Fibroblast of pulmonary artery (primary cell): Measurements from ENCODE around the gene MTMR3.

Source experiments
- DNase-seq: peaks from one replicate; pipeline ENCODE4 v3.0.0-alpha.2; 2010; ENCODE audit warnings: low read depth
- H3K4me3 ChIP-seq: replicated peaks from 2 replicates; pipeline ENCODE4 v1.5.1; 2011; ENCODE audit warnings: low read depth, mild to moderate bottlenecking, control low read depth, low read length, moderate library complexity
- TF ChIP-seq, protein P1 (sequence below): IDR thresholded peaks from 2 replicates; pipeline ENCODE4 v1.5.1; 2011; ENCODE audit warnings: mild to moderate bottlenecking, control low read depth, low read length, inconsistent platforms; ENCODE audit errors: missing control alignments

Gene MTMR3

DNA sequence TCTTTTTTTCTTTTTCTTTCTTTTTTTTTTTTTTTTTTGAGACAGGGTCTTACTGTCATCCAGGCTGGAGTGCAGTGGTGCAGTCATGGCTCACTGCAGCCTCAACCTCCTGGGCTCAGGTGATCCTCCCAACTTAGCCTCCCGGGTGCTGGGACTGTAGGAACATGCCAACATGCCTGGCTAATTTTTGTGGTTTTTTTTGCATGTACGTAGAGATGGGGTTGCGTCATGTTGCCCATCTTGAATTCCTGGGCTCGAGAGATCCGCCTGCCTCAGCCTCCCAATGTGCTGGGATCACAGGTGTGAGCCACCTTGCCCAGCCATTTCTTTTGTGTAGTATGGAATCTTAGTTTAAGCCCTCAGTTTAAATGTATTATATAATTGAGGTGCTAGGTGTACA, 20.4 kb downstream of the MTMR3 start:
- no peak for DNase-seq
- H3K4me3 ChIP-seq, result no peak overlapping the region
- TF ChIP-seq, protein P1, sequence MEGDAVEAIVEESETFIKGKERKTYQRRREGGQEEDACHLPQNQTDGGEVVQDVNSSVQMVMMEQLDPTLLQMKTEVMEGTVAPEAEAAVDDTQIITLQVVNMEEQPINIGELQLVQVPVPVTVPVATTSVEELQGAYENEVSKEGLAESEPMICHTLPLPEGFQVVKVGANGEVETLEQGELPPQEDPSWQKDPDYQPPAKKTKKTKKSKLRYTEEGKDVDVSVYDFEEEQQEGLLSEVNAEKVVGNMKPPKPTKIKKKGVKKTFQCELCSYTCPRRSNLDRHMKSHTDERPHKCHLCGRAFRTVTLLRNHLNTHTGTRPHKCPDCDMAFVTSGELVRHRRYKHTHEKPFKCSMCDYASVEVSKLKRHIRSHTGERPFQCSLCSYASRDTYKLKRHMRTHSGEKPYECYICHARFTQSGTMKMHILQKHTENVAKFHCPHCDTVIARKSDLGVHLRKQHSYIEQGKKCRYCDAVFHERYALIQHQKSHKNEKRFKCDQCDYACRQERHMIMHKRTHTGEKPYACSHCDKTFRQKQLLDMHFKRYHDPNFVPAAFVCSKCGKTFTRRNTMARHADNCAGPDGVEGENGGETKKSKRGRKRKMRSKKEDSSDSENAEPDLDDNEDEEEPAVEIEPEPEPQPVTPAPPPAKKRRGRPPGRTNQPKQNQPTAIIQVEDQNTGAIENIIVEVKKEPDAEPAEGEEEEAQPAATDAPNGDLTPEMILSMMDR, result no peak

DNA sequence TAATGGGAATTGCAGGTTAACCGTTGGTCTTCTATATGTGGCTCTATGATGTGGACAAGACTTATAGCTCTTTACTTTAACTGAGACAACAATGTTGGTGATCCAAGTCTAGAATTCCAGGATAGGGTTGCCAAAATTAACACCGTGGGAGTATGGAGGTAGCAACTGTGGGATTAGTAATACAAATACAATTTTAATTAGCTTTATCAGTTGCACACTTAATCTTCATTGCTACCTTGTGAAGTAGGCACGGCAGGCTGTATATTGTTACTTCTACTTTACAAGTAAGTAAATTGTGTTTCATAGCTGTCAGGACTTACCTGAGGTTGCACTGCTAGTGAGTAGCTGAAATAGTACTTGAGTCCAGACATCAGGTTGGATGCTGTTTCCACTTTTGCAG, 21.0 kb downstream of the MTMR3 start:
- DNase-seq, result no peak
- no peak overlapping the region for H3K4me3 ChIP-seq
- TF ChIP-seq, protein P1, result no peak

DNA sequence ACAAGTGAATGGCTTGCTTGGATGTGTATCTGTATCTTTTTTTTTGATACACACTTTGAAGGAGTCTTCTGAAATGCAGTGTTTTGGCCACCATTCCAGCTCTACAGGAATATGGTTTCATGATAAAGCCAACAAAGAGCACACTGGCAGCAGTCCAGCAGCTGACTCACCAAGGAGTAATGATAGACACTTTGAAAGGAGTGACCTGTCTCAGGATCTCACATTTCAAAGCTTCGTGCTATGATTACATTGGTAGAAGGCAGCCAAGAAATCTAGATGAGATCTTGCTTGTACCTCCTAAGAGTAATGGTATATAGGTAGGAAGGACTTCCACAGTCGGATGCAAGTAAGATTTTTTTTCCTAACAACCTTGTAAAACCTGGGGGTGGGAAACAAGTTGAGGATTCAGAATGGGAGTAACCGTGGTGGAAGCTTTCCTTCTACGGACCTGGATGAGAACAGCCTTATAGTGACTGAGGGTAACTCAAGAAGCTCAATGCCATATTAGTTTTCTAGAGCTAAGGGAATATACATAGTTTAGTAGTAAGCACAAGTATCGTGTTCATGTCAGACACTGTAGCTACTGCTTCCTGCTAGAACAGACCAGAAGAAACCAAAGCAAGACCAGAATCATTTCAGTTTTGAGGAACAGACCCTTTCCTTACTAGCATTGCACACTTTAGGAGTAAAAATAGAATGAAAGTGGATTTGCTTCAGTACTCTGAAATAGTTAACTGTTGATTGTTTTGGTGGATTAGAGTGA, 25.0 kb downstream of the MTMR3 start:
- peak; percentile 95 for DNase-seq
- TF ChIP-seq, protein P1, result no peak
- no peak overlapping the region for H3K4me3 ChIP-seq

DNA sequence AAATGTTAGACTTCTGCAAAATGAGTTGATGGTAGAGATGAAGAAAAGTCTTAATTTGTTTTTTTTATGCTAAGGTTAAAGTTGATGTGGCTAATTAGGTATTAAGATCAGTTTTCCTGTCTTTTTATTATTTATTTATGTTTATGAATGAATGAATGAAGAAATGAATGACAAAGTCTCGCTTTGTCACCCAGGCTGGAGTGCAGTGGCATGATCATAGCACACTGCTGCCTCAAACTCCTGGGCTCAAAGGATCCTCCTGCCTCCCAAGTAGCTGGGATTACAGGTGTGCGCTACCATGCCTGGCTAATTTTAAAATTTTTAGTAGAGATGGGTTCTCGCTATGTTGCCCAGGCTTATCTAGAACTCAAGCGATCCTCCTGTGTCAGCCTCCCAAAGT, 29.2 kb downstream of the MTMR3 start:
- TF ChIP-seq, protein P1, result no peak
- no peak for DNase-seq
- H3K4me3 ChIP-seq, result no peak overlapping the region

DNA sequence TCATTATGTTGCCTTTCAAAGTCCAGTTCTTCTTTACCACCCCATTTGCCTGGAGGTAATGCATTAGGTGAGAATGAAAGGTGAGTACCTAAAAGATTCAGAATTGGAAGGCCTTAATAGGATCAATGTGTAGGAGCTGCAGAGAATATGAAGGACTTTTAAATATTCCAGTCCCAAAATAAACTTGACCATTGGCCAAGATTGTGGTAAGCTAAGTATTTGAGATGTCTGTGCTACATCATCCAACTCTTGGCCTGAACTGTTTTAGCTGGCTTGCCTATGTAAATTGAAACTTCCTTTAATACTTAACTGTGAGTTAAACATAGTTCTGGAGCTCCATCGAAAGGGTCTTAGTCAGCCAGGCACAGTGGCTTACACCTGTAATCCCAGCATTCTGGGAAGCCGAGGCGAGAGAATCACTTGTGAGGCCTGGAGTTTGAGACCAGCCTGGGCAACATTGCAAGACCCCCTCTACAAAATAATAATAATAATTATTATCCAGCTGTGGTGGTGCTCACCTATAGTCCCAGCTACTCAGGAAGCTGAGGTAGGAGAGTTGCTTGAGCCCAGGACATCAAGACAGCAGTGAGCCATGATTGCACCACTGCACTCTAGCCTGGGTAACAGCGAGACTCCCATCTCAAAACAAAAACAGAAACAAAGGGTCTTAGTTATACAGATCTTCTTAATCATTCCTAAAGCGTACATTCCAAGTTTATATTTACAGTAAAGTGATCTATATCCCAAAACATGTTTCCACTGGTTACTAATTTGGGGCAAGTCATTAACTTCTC, 29.8 kb downstream of the MTMR3 start:
- DNase-seq, result peak; percentile 86
- TF ChIP-seq, protein P1, result no peak

DNA sequence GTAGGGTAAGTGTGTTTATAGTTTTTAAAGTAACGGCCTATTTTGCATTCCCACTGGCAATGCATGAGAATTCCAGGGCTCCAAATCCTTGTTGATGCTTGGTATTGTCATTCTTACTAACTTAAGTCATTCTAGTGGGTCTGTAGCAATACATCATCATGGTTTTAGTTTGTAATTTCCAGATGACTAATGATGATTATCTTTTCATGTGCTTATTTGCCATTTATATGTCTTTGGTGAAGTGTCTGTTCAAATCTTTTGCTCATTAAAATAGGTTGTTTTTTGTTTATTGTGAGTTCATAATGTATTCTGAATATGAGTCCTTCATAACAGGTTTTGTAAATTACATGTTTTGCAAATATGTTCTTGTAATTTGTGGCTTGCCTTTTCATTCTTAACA, 31.2 kb downstream of the MTMR3 start:
- peak; percentile 74 for DNase-seq
- TF ChIP-seq, protein P1, result no peak
- no peak overlapping the region for H3K4me3 ChIP-seq

More for the DNA sequence above, 29.8 kb downstream of the MTMR3 start:
- no peak overlapping the region for H3K4me3 ChIP-seq
